ENCODE measurements around the gene PEX7. TPM values are rescaled to one million over a fixed set of nuclear protein-coding genes. Genes with fewer than 3 reads are reported as not detected.

Gene PEX7
- total and polyA plus RNA-seq, 2 of the 8 experiments (the other 6 are each of a cell fraction or from before 2014, with no cell fraction given), result 6.4 to 11.0 TPM

DNA sequence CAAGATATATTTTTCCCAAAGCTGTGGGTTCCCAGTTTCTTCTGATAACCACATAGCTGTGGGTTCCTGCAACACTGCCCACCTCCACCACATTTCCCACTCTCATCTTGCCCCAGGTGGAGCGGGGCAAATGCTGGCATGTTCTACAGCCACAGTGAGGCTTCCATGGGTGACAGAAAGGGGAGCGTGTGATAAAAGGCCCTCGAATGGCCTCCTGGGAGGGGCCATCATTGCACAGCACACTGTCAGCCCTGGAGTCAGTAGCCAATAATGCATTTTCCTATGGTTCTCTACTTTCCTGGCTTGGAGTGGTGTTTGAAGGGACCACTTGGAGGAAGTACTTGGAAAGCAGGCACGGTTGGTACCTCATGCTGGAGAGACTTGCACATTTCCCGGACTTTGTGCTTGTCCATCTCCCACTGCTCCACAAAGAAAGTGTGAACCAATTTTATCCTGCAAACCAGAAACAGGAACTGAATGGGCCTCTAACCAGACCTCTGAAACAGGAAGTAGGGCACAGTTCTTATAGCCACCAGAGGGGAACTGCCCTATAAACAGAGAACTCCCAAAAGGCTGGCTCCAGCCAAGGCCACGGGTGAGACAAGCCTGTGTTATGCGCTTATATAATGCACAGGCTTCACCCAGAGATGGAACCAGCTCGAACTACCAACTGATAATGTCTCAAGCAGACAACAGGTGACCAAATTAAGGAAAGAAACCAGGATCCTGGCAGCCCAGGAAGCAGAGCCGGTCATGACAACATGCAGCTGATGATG is 38.7 kb upstream of the PEX7 start:
- Histone ChIP-seq H3K27ac (ENCODE audit: low read depth, low read length) (no peak overlapping the region), H3K14ac (ENCODE audit: insufficient read length) (no peak overlapping the region), H2AFZ (ENCODE audit: low read length) (no peak overlapping the region), H3K36me3 (ENCODE audit: control insufficient read depth in 2 of 4, insufficient read depth in 4 of 4, low read length in 3 of 4) (no peaks in the 10 kb centered on the region), H2BK15ac (ENCODE audit: low read length) (no peak overlapping the region), H3K56ac (replicated peaks; ENCODE audit: insufficient read length, low read depth, low read length) (no peak overlapping the region), H4K91ac (replicated peaks; ENCODE audit: insufficient read length, low read length) (no peak overlapping the region), H3K9ac (replicated peaks in 1 of 4; ENCODE audit: extremely low read depth in 1 of 4, low read depth in 3 of 4, low read length in 3 of 4) (no peak overlapping the region), H3K23me2 (ENCODE audit: low read depth, low read length) (no peaks in the 10 kb centered on the region), H3K4me2 (ENCODE audit: insufficient read depth in 1 of 2, low read depth in 2 of 2, low read length in 2 of 2) (no peak overlapping the region), H2BK20ac (ENCODE audit: low read length) (no peak overlapping the region), H3K18ac (ENCODE audit: extremely low read depth, low read length) (no peak overlapping the region), H4K20me1 (replicated peaks in 1 of 2; ENCODE audit: control insufficient read depth in 1 of 2, insufficient read depth in 2 of 2, low read length in 2 of 2) (no peaks in the 10 kb centered on the region), H3K27me3 (replicated peaks in 1 of 4; ENCODE audit: control insufficient read depth in 3 of 4, extremely low read depth in 1 of 4, insufficient read depth in 3 of 4, low read length in 3 of 4) (no peaks in the 10 kb centered on the region), H3K9me3 (ENCODE audit: insufficient read depth in 2 of 2, low read depth in 1 of 2, low read length in 1 of 2) (no peaks in the 10 kb centered on the region), H3K4me1 (replicated peaks in 1 of 4; ENCODE audit: control insufficient read depth in 3 of 4, insufficient read depth in 4 of 4, low read length in 3 of 4) (peaks cover 0 to 4% (median 1%) of the 10 kb centered on the region in 4 experiments; a peak in 2 of 7 replicates), H2BK120ac (replicated peaks; ENCODE audit: low read depth, low read length) (no peak overlapping the region), H3K4me3 (ENCODE audit: extremely low read depth in 1 of 4, insufficient read depth in 2 of 4, low read depth in 3 of 4, low read length in 4 of 4) (no peak overlapping the region), H3K79me1 (ENCODE audit: low read depth, low read length) (no peaks in the 10 kb centered on the region), H2AK5ac (ENCODE audit: low read depth, low read length) (no peak overlapping the region), H3K79me2 (ENCODE audit: control insufficient read depth in 1 of 2, insufficient read depth in 2 of 2, low read length in 2 of 2) (no peaks in the 10 kb centered on the region), H2BK5ac (ENCODE audit: low read depth, low read length) (0 out of 2 replicates have a peak overlapping the region, but pooled peaks have one; percentile 9), H4K8ac (ENCODE audit: extremely low read depth, insufficient read depth, low read length) (0 out of 2 replicates have a peak overlapping the region, but pooled peaks have one; percentile 18), H3K4ac (replicated peaks; ENCODE audit: insufficient read length, low read depth, low read length) (no peak overlapping the region), H4K5ac (ENCODE audit: insufficient read length, low read depth, low read length) (no peak overlapping the region), H3K23ac (ENCODE audit: insufficient read length) (no peak overlapping the region), H2BK12ac (ENCODE audit: low read depth, low read length) (no peak overlapping the region)
- no peak for DNase-seq (ENCODE audit: low read depth in 1 of 2, low spot score in 2 of 2)
- CTCF ChIA-PET (ENCODE audit: partially characterized antibody), result no interaction called here
- POLR2A ChIA-PET (ENCODE audit: partially characterized antibody), result interaction anchor here (0.8 to 1.8 kb wide), 2 partner anchors 10 to 132 kb away, joined by 3 to 5 read pairs; no protein-coding TSS in a partner anchor
- no peak for FAIRE-seq
- 91% methylated on average over 9 of the region's 9 CpGs; no CpG with 5 or more reads in 1 of the 2 experiments for WGBS, 2 experiments (ENCODE audit: extremely low coverage in 1 of 2, insufficient coverage in 1 of 2, insufficient read length in 1 of 2, insufficient replicate concordance in 2 of 2, low coverage in 1 of 2, low lambda C conversion rate in 2 of 2, missing lambda C conversion rate in 1 of 2)
- TF ChIP-seq, protein P1, sequence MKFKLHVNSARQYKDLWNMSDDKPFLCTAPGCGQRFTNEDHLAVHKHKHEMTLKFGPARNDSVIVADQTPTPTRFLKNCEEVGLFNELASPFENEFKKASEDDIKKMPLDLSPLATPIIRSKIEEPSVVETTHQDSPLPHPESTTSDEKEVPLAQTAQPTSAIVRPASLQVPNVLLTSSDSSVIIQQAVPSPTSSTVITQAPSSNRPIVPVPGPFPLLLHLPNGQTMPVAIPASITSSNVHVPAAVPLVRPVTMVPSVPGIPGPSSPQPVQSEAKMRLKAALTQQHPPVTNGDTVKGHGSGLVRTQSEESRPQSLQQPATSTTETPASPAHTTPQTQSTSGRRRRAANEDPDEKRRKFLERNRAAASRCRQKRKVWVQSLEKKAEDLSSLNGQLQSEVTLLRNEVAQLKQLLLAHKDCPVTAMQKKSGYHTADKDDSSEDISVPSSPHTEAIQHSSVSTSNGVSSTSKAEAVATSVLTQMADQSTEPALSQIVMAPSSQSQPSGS (IDR thresholded peaks at IDR 0.05; ENCODE audit: low read length), result no peak
- no peak for TF ChIP-seq CHD1 (IDR thresholded peaks at IDR 0.05; ENCODE audit: low read depth, low read length)
- no peak for TF ChIP-seq BACH1 (IDR thresholded peaks at IDR 0.05; ENCODE audit: low read length)

All from H1 (cell line).